Vagina (tissue), 2 donors: Measurements from ENCODE around the gene IL18. TPM values are rescaled to one million over a fixed set of nuclear protein-coding genes. Genes with fewer than 3 reads are reported as not detected.
"Not testable (repeated sequence)": the region's sequence is repeated elsewhere in the genome, so short reads cannot be mapped to it uniquely, and the experiment has no call there.

ENCODE experiments used
- DNase-seq, 2 donors: peaks; one replicate each; pipeline ENCODE4 v3.0.0-alpha.2; 2017; ENCODE audit errors: extremely low spot score in 2 of 2
- H3K27ac ChIP-seq: fragments of 200-600 bp; sonication (generic); one replicate; pipeline ENCODE4 v1.5.1; 2019
- H3K27me3 ChIP-seq: fragments of 200-600 bp; sonication (generic); one replicate; pipeline ENCODE4 v1.5.1; 2019
- H3K36me3 ChIP-seq, 2 donors: fragments of 200-600 bp; sonication (generic); one replicate each; pipeline ENCODE4 v1.5.1; 2017 to 2019
- H3K4me1 ChIP-seq: fragments of 200-600 bp; sonication (generic); one replicate; pipeline ENCODE4 v1.5.1; 2019
- H3K4me3 ChIP-seq, 2 donors: fragments of 200-600 bp; sonication (generic); 1 replicate in 1 of 2; 2 replicates in 1 of 2; pipeline ENCODE4 v1.5.1; 2016 to 2019
- H3K9me3 ChIP-seq: fragments of 200-600 bp; sonication (generic); one replicate; pipeline ENCODE4 v1.5.1; 2019
- CTCF ChIP-seq, 3 experiments: fragments of 450-650 bp in 2 of 3; fragments of 200-600 bp in 1 of 3; sonication (generic) in 1 of 3; IDR thresholded peaks; one replicate each; pipeline ENCODE4 v1.5.1; 2017 to 2019; ENCODE audit warnings: antibody characterized with exemption in 3 of 3, mild to moderate bottlenecking in 2 of 3, moderate library complexity in 2 of 3
- POLR2A ChIP-seq, 2 donors: fragments of 450-650 bp; IDR thresholded peaks; one replicate each; pipeline ENCODE4 v1.6.1; 2017; ENCODE audit warnings: antibody characterized with exemption in 2 of 2, mild to moderate bottlenecking in 2 of 2, moderate library complexity in 2 of 2
- POLR2AphosphoS5 ChIP-seq, 2 donors: sonication (generic); formaldehyde crosslinking; IDR thresholded peaks; one replicate each; pipeline ENCODE4 v1.9.0; 2017; ENCODE audit warnings: antibody characterized with exemption in 2 of 2, mild to moderate bottlenecking in 2 of 2, low read depth in 1 of 2; ENCODE audit not compliant: insufficient read depth in 1 of 2
- intact Hi-C: fragments of 100-400 bp; cut with DNase I; formaldehyde crosslinking; loops from one replicate; pipeline ENCODE4 v1.15.1; 2023
- small RNA-seq: library from RNA; depleted of rRNA; stranded (forward); fragments of <200 nt; gene quantifications from one replicate; pipeline ENCODE3, GENCODE V24; 2016
- total RNA-seq: library from RNA; depleted of rRNA; stranded (reverse); fragments of >200 nt; gene quantifications from one replicate; pipeline ENCODE4 v1.2.3, GENCODE V29; 2016

The IL18 gene
- total RNA-seq, 1 donor from 2014 or later = 48.6 TPM

- H3K27ac ChIP-seq = no peak overlapping the region
- intact Hi-C loops = no loop called here
- DNase-seq = no peak
- no peaks in the 10 kb centered on the region for H3K9me3 ChIP-seq
- H3K27me3 ChIP-seq = no peaks in the 10 kb centered on the region
- no peak for TF ChIP-seq CTCF (IDR thresholded peaks at IDR 0.05)
- TF ChIP-seq POLR2AphosphoS5 (IDR thresholded peaks at IDR 0.05; ENCODE audit: insufficient read depth in 1 of 2, low read depth in 1 of 2) = no peak
- TF ChIP-seq POLR2A (IDR thresholded peaks at IDR 0.05) = no peak
- no peaks in the 10 kb centered on the region for H3K4me1 ChIP-seq
- H3K4me3 ChIP-seq = no peak overlapping the region
- H3K36me3 ChIP-seq = peaks cover 0 to 39% of the 10 kb centered on the region in 2 donors
Observed at GRCh38 chr11:112097734-112098528, 66.0 kb downstream of the IL18 start.

DNA sequence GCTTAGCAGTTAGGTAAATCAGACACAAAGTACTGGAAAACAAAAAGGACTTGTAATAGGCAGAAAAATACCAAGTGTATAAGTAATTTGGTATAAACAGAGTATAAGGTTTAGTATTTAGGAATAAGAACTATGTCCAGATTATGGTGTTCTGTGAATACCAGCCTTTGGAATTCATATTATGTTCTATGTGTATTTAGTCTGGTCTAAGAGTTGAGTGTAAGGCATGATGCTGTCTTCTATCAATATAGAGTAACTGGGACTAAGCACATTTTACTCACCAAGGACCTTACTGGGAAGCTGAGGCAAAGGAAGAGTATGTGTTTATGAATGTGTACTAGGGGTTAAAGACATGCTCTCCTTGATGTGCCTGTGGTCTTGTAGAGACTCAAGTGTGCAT lies 67.7 kb downstream of the IL18 start:
- H3K4me1 ChIP-seq = no peaks in the 10 kb centered on the region
- H3K36me3 ChIP-seq = peaks cover 0 to 56% of the 10 kb centered on the region in 2 donors
- no peaks in the 10 kb centered on the region for H3K9me3 ChIP-seq
- no peak overlapping the region for H3K27ac ChIP-seq
- no peak for DNase-seq
- H3K4me3 ChIP-seq = no peak overlapping the region
- intact Hi-C loops = no loop called here
- no peaks in the 10 kb centered on the region for H3K27me3 ChIP-seq
- no peak for TF ChIP-seq CTCF (IDR thresholded peaks at IDR 0.05)
- TF ChIP-seq POLR2AphosphoS5 (IDR thresholded peaks at IDR 0.05; ENCODE audit: insufficient read depth in 1 of 2, low read depth in 1 of 2) = no peak
- TF ChIP-seq POLR2A (IDR thresholded peaks at IDR 0.05) = no peak

GRCh38 chr11:112095302-112095701 lies 68.6 kb downstream of the IL18 start:
- H3K27ac ChIP-seq = not testable (repeated sequence)

More at GRCh38 chr11:112095302-112095701, 68.6 kb downstream of the IL18 start:
- H3K27me3 ChIP-seq, H3K9me3 ChIP-seq, H3K4me1 ChIP-seq, DNase-seq, intact Hi-C loops, H3K4me3 ChIP-seq: not testable (repeated sequence)
- peaks cover 0 to 65% of the 10 kb centered on the region in 2 donors for H3K36me3 ChIP-seq

Small RNA genes within 50 kb of the gene (small RNA-seq; reads per million reads assigned to genes)
- not detected for gene MRPS36P4

Other genes with a start within 250 kb of the IL18 start
- gene C11orf52, start 245.2 kb downstream of the IL18 start, total RNA-seq = 1.5 TPM
- 36.8 TPM for gene DIXDC1, start 226.8 kb downstream of the IL18 start, total RNA-seq
- gene DLAT, start 138.7 kb downstream of the IL18 start, total RNA-seq = 19.4 TPM
- 1.5 TPM for gene PIH1D2, start 90.1 kb downstream of the IL18 start, total RNA-seq
- gene NKAPD1, start 89.8 kb downstream of the IL18 start, total RNA-seq = 11.8 TPM
- 43.0 TPM for gene TIMM8B, start 77.3 kb downstream of the IL18 start, total RNA-seq
- gene SDHD, start 77.2 kb downstream of the IL18 start, total RNA-seq = 121 TPM
- gene TEX12, start 3.3 kb upstream of the IL18 start, total RNA-seq = not detected
- gene BCO2, start 11.4 kb upstream of the IL18 start, total RNA-seq = 11.0 TPM
- 26.3 TPM for gene PTS, start 62.3 kb upstream of the IL18 start, total RNA-seq
- not detected for gene PLET1, start 96.8 kb upstream of the IL18 start, total RNA-seq